Parathyroid adenoma (tissue), 2 donors: ENCODE data around the gene CEP43.
A peak's percentile ranks its signal among the peaks of the same experiment; 100 is the strongest.

Source experiments
- H2AFZ ChIP-seq: fragments of 300-600 bp; sonication (generic); one replicate; pipeline ENCODE4 v1.7.0; 2017; ENCODE audit warnings: antibody characterized with exemption, mild to moderate bottlenecking
- H3K27ac ChIP-seq: fragments of 300-600 bp; sonication (generic); one replicate; pipeline ENCODE4 v1.7.0; 2017
- H3K27me3 ChIP-seq: fragments of 300-600 bp; sonication (generic); one replicate; pipeline ENCODE4 v1.7.0; 2017; ENCODE audit warnings: low read length; ENCODE audit not compliant: control insufficient read depth, insufficient read depth
- H3K36me3 ChIP-seq: fragments of 300-600 bp; sonication (generic); one replicate; pipeline ENCODE4 v1.7.0; 2017; ENCODE audit warnings: low read length; ENCODE audit not compliant: control insufficient read depth, insufficient read depth
- H3K4me1 ChIP-seq: fragments of 300-600 bp; sonication (generic); one replicate; pipeline ENCODE4 v1.7.0; 2017; ENCODE audit warnings: control low read depth
- H3K4me2 ChIP-seq: fragments of 300-600 bp; sonication (generic); one replicate; pipeline ENCODE4 v1.7.0; 2017; ENCODE audit warnings: low read length
- H3K4me3 ChIP-seq: fragments of 300-600 bp; sonication (generic); one replicate; pipeline ENCODE4 v1.7.0; 2017; ENCODE audit warnings: low read depth, low read length
- H3K79me2 ChIP-seq: fragments of 300-600 bp; sonication (generic); one replicate; pipeline ENCODE4 v1.7.0; 2017; ENCODE audit warnings: control low read depth
- H3K9ac ChIP-seq: fragments of 300-600 bp; sonication (generic); one replicate; pipeline ENCODE4 v1.7.0; 2017; ENCODE audit warnings: mild to moderate bottlenecking
- H3K9me3 ChIP-seq: fragments of 300-600 bp; sonication (generic); one replicate; pipeline ENCODE4 v1.7.0; 2017; ENCODE audit warnings: low read length; ENCODE audit not compliant: control insufficient read depth
- CTCF ChIP-seq: fragments of 300-600 bp; sonication (generic); IDR thresholded peaks from one replicate; pipeline ENCODE4 v1.7.0; 2017; ENCODE audit warnings: antibody characterized with exemption, mild to moderate bottlenecking
- donor health status: primary hyperparathyroidism.

The CEP43 gene

GRCh38 chr6:166955121-166955864 is 43.9 kb upstream of the CEP43 start:
- H3K4me1 ChIP-seq, result peaks cover 7% of the 10 kb centered on the region
- peak overlapping the region; percentile 88 for H3K4me3 ChIP-seq
- peak overlapping the region; percentile 100 for H3K4me2 ChIP-seq
- peak overlapping the region; percentile 100 for H2AFZ ChIP-seq
- H3K9ac ChIP-seq, result peak overlapping the region; percentile 1
- H3K27me3 ChIP-seq, result no peaks in the 10 kb centered on the region
- H3K36me3 ChIP-seq, result no peaks in the 10 kb centered on the region
- H3K79me2 ChIP-seq, result no peaks in the 10 kb centered on the region
- H3K27ac ChIP-seq, result no peak overlapping the region
- no peak for TF ChIP-seq CTCF
- no peaks in the 10 kb centered on the region for H3K9me3 ChIP-seq

GRCh38 chr6:166955865-166956443 is 43.2 kb upstream of the CEP43 start:
- H2AFZ ChIP-seq, result peak overlapping the region; percentile 100
- TF ChIP-seq CTCF, result no peak
- peak overlapping the region; percentile 88 for H3K4me3 ChIP-seq
- no peaks in the 10 kb centered on the region for H3K9me3 ChIP-seq
- H3K27me3 ChIP-seq, result no peaks in the 10 kb centered on the region
- H3K79me2 ChIP-seq, result no peaks in the 10 kb centered on the region
- peaks cover 7% of the 10 kb centered on the region for H3K4me1 ChIP-seq
- peak overlapping the region; percentile 100 for H3K4me2 ChIP-seq
- peak overlapping the region; percentile 94 for H3K27ac ChIP-seq
- H3K9ac ChIP-seq, result peak overlapping the region; percentile 1
- no peaks in the 10 kb centered on the region for H3K36me3 ChIP-seq

- peak; percentile 9 for TF ChIP-seq CTCF
- Histone ChIP-seq H3K9me3 (no peaks in the 10 kb centered on the region), H3K4me1 (peaks cover 7% of the 10 kb centered on the region)
Measured at GRCh38 chr6:166956444-166957086, 42.6 kb upstream of the CEP43 start, which contains the start of gene RNASET2. TSS of gene RNASET2 (minus strand) at chr6:166956550. CDS start at chr6:166956182, 368 bp downstream.

GRCh38 chr6:166957087-166957804 is 42.0 kb upstream of the CEP43 start:
- H3K9me3 ChIP-seq, result no peaks in the 10 kb centered on the region
- peak overlapping the region; percentile 100 for H3K4me2 ChIP-seq
- no peaks in the 10 kb centered on the region for H3K36me3 ChIP-seq
- H3K79me2 ChIP-seq, result no peaks in the 10 kb centered on the region
- peak overlapping the region; percentile 97 for H3K9ac ChIP-seq
- H3K4me3 ChIP-seq, result peak overlapping the region; percentile 88
- H3K4me1 ChIP-seq, result peaks cover 7% of the 10 kb centered on the region
- peak; percentile 8 for TF ChIP-seq CTCF
- H3K27me3 ChIP-seq, result no peaks in the 10 kb centered on the region
- H3K27ac ChIP-seq, result peak overlapping the region; percentile 94
- H2AFZ ChIP-seq, result peak overlapping the region; percentile 100

More at GRCh38 chr6:166956444-166957086, 42.6 kb upstream of the CEP43 start, which contains the start of gene RNASET2:
- Histone ChIP-seq H2AFZ (peak within 1 kb of the TSS; percentile 100), H3K4me3 (peak within 1 kb of the TSS; percentile 88), H3K9ac (peak within 1 kb of the TSS; percentile 97), H3K79me2 (no peaks in the 10 kb centered on the region), H3K4me2 (peak within 1 kb of the TSS; percentile 100), H3K27me3 (no peaks in the 10 kb centered on the region), H3K36me3 (no peaks in the 10 kb centered on the region), H3K27ac (peak within 1 kb of the TSS; percentile 94)
